HG02678 (cell line): Measurements from ENCODE around the gene KCNIP4.

Source experiments
- ATAC-seq: cut with Tn5 transposase; IDR thresholded peaks from one replicate; pipeline ENCODE4 v1.9.1; 2021; ENCODE audit warnings: mild to moderate bottlenecking, moderate library complexity; ENCODE audit not compliant: unreplicated experiment

The KCNIP4 gene

DNA sequence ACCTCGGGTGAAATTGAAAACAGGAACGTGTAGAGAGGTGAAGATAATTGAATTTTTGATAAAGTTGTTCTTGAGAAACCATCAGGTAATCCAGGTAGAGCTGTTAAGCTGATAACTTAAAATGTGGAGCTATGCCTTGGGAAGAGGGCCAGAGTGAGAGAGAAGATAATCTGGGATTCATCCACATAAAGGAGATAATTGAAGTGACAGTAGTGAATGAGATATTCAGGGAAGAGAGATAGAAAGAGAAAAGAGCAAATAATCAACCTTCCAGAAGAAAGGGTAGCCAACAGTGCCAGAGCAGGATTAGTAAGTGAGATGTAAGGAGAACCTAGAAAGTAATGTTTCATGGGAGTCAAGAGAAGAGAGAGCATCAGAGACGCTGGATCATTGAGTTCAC lies 950.7 kb downstream of the KCNIP4 start:
- ATAC-seq: no peak

GRCh38 chr4:20995610-20996009 lies 953.0 kb downstream of the KCNIP4 start:
- ATAC-seq: no peak

GRCh38 chr4:20995015-20995414 lies 953.6 kb downstream of the KCNIP4 start:
- ATAC-seq: no peak

DNA sequence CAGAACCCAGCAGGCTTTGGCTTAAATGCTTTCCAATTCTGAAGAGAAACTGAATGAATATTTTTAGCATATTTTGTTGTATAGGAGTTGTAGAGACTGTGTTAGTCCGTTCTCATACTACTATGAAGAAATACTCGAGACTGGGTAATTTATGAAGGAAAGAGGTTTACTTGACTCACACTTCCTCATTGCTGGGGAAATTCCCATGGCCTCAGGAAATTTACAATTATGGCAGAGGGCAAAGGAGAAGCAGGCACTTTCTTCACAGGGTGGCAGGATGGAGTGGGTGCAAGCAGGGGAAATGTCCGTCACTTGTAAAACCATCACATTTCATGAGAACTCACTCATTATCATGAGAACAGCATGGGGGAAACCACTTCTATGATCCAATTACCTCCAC lies 956.6 kb downstream of the KCNIP4 start:
- ATAC-seq: no peak

GRCh38 chr4:20987191-20987590 lies 961.4 kb downstream of the KCNIP4 start:
- ATAC-seq: no peak

DNA sequence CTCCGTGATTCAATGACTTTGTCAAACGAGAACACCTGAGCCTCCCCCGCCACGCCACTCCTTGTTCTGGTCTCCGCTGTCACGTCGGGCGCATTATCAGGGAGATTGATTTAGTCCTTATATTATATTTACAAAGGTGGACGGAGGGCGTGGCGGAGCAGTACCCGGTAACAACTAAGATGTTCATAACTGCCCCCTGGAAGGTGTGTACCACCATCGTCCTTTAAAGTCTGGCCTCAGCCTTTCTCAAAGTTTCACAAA lies 964.1 kb downstream of the KCNIP4 start:
- ATAC-seq: no peak

- no peak for ATAC-seq
Measured at GRCh38 chr4:20983763-20984575, 964.6 kb downstream of the KCNIP4 start.

- no peak for ATAC-seq
Measured at GRCh38 chr4:20982544-20982943, 966.0 kb downstream of the KCNIP4 start.

DNA sequence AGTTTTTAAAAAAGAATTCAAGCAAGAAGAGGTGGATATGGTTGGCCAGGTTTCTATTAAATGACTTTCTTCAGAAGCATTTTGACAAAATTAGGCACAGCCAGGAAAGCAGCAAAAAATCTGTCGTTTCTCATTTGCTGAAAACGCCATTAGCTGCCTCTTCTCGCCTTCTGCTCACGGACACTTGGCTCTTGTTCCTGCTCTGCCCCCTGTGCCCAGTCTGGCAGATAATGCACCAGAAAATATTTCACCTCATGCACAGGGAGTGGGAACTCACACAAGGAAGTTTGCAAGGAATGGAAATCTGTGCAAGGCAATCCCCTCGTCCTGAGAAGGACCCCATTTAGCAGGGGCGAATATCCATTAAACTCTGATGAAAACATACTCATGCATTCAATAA lies 988.3 kb downstream of the KCNIP4 start:
- no peak for ATAC-seq

DNA sequence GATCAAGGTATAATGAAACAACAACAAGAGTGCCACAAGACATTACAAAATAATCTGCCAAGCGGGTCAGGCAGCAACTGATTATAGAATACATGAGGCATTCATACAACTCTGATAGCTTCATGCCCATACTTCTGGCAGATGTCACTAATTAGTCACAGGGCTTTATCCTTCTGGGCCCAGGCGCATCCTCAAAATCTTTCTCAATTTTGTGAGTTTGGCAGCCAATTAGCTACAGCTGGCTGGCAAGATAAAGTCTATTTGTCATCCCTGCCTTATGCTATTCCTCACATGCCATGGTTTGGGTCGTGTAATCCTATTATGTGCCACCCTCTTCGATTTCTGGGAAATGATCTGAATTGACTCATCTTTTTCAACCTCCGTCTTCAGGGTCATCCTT lies 994.0 kb downstream of the KCNIP4 start:
- ATAC-seq: no peak

- ATAC-seq: no peak
Measured at GRCh38 chr4:20944961-20945360, 1003.6 kb downstream of the KCNIP4 start.

DNA sequence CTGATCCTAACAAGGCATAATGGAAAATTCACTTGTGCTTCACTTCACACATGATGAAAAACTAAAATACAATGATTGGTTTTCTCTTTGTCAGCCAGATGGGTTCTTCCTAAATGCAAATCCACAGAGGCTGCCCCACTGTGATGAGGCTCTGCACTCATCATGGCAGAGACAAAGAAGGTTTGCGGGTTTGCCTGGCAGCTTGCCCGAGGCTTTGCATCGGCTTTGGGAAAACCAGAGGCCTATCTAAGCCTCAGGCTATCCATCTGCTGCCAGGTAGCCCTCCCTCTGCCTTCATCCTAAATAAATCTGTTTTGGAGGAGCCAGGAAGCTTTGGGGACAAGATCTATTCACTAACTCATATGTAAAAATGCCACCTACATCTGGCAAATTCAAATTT lies 1004.1 kb downstream of the KCNIP4 start:
- ATAC-seq: no peak

- no peak for ATAC-seq
Measured at GRCh38 chr4:20938204-20938603, 1010.4 kb downstream of the KCNIP4 start.

DNA sequence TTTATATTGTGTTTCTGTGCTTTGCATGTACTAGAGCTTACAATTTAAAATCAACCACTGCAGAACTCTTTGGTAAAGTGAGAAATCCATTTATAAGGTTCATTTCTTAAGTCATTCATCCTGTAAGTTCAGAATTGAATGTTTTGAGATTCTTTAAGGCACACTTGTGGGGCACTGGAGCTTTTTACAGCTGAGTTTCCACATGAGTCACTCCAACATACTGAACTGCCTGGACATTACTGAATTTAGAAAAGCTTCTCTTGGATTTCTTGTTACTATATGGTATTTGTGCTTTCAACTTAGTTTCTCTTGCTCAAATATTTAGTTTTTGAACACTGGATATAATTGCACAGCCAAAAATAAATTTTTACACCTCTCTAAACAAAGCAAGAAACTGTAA lies 1022.0 kb downstream of the KCNIP4 start:
- no peak for ATAC-seq

- no peak for ATAC-seq
Measured at GRCh38 chr4:20925176-20925575, 1023.4 kb downstream of the KCNIP4 start.

- no peak for ATAC-seq
Measured at GRCh38 chr4:20922962-20923361, 1025.6 kb downstream of the KCNIP4 start.

DNA sequence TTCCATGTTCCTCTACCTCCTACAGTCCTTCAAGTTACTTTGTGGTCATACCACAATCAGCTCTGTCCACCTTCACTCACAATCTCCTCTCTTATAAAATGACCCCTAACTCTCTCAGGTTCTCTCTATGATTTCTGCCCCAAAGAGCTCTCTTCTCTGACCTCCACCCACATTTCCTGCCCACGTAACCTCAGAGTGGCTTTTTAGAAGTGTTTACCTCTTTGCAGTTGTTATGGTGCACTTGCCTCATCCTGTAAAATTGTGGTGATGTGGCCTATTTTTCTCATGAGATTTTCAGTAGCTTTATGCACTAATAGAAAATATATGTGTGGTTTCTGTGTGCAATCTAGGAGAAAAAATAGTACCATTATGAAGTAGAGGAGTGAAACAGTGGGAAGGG lies 1032.5 kb downstream of the KCNIP4 start:
- ATAC-seq: no peak

- no peak for ATAC-seq
Measured at GRCh38 chr4:20904966-20905365, 1043.6 kb downstream of the KCNIP4 start.

- no peak for ATAC-seq
Measured at GRCh38 chr4:20901851-20902250, 1046.7 kb downstream of the KCNIP4 start.

DNA sequence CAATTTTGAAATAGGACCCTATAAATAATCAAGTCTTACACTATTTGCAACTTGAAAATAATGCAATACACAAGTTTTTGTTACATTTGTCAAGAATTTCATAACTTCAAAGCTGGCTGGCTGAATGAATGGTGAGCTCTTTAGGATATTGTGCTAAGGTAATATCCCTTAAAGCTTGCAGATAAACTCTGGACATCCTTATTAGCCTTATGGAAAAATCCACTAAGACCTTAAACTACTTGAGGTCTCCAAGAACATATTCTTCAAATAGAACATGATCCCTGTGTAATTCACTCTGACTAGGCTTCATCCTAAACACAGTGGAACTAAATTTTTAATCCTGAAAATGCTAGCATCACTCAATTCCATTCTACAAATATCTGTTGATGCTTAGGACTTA lies 1049.0 kb downstream of the KCNIP4 start:
- ATAC-seq: no peak

GRCh38 chr4:20895988-20896387 lies 1052.6 kb downstream of the KCNIP4 start:
- ATAC-seq: no peak

DNA sequence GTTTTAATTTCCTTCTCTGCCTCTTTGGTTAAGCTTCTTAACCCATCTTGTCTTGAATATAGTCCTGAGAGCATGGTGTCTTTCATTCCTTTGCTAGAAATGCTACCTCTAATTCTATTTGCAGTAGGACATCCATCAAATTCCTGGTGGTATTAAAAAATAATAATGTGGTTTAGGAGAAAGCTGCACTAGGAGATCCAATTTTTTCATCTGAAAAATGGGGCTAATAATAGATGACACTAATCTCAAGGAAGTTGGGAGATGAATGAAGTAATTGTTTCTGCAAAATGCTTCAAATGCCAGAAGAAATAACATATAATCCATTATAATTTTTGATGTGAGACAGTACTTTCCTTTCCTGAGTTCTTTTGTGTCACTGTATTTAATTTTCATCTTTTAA lies 1053.4 kb downstream of the KCNIP4 start:
- ATAC-seq: no peak

GRCh38 chr4:20890761-20891160 lies 1057.8 kb downstream of the KCNIP4 start:
- no peak for ATAC-seq
